Activated CD4-positive, alpha-beta T cell treated with anti-CD3 and anti-CD28 coated beads, Interleukin-2, amount 10 ng/mL, durations not matched to agents 24 days and 14 days (primary cell): Measurements from ENCODE around the gene UNCX. TPM values are rescaled to one million over a fixed set of nuclear protein-coding genes. Genes with fewer than 3 reads are reported as not detected.

ENCODE experiments used
- DNase-seq: peaks from one replicate; pipeline ENCODE4 v3.0.0; 2022
- H3K27ac Mint-ChIP-seq: one replicate; pipeline ENCODE4 v1.8.0; 2022; ENCODE audit warnings: mild to moderate bottlenecking, mixed read lengths
- H3K27me3 Mint-ChIP-seq: one replicate; pipeline ENCODE4 v1.8.0; 2022; ENCODE audit warnings: mixed read lengths
- H3K36me3 Mint-ChIP-seq: one replicate; pipeline ENCODE4 v1.8.0; 2022; ENCODE audit warnings: low read depth, mild to moderate bottlenecking, mixed read lengths
- H3K4me1 Mint-ChIP-seq: one replicate; pipeline ENCODE4 v1.8.0; 2021; ENCODE audit warnings: mixed read lengths
- H3K4me3 Mint-ChIP-seq: one replicate; pipeline ENCODE4 v1.8.0; 2022; ENCODE audit warnings: mild to moderate bottlenecking, moderate library complexity, mixed read lengths
- H3K9me3 Mint-ChIP-seq: one replicate; pipeline ENCODE4 v1.8.0; 2021; ENCODE audit warnings: mixed read lengths
- intact Hi-C: fragments of 100-400 bp; cut with micrococcal nuclease; formaldehyde crosslinking; loops from one replicate; pipeline ENCODE4 v1.15.1; 2023
- total RNA-seq: library from RNA; stranded (reverse); gene quantifications from 2 replicates; pipeline ENCODE4 v1.2.3, GENCODE V29; 2022

UNCX gene
- total RNA-seq, 1 donor from 2014 or later: not detected

DNA sequence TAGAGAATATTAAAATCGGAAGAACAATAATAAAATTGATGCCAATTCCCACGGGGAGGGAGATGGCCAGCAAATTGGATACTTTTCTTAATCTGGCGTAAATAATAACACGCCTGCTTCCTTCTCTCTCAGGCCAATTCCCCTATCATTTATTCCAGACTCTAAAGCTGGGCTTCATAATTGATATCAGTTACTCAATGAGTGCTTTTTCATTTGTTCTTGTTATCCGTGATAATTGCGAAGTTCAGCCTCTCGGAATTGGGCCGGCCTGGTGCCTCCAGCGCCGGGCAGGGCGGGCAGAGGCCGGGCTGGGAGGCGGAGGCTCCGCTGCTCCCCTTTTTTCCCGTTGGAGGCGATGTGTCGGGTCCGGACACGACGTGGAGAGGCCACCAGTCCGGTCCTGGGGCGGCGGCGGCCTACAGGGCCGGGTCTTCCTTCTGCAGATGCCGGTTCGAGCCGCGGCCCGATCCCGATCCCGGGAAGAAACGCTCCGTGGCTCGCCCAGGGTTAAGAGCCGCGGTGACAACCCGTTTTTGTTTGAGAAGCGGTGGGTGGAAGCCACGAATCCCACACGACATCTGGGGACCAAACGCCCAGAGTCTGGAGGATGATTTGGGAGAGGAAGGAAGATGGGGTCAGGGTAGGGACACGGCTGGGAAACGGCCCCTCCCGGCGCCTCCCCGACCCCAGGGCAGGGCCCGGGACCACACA is 13.6 kb downstream of the UNCX start:
- Mint-ChIP-seq H3K27me3 (peaks cover 60% of the 10 kb centered on the region), H3K27ac (peak overlapping the region; percentile 58)

DNA sequence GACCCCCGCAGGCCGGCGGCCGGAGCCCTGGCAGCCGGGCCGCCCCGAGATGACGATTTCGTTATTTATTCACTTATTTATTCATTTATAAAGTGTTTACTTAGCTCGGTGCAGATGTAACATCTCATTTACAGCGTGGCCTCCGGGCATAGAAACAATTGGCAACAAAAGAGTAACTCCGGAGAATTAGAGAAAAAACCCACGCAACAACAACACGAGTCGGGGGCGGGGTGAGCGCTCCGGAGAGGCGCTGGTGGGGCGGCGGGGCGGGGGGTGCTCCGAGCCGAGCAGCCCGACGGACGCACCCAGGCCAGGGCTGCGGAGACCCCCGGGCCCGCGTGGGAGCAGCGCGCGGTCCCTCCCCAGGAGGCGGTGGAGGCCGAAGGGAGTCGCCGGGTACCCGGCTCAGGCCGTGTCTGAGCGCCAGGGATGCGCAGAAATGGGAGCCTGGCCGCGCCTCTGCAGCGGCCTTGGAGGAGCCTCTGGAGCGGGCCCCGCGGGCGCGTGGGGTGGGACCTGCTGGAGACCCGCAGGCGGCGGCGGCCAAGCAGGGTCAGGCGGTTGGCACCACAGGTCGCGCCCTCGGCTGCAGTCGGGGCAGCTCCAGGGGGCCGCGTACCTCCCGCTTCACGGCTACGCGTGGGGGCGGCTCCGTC is 14.3 kb downstream of the UNCX start:
- Mint-ChIP-seq H3K27me3 (peaks cover 57% of the 10 kb centered on the region), H3K4me3 (no peak overlapping the region), H3K36me3 (peaks cover 2% of the 10 kb centered on the region), H3K4me1 (peaks cover 2% of the 10 kb centered on the region), H3K27ac (no peak overlapping the region), H3K9me3 (no peaks in the 10 kb centered on the region)
- intact Hi-C loops: loop anchor here (5.0 to 10.0 kb wide), 2 partner anchors 185 to 418 kb away; no protein-coding TSS in a partner anchor
- peak; percentile 60 for DNase-seq

More for the DNA sequence above, 13.6 kb downstream of the UNCX start:
- no peak for DNase-seq
- Mint-ChIP-seq H3K36me3 (peaks cover 2% of the 10 kb centered on the region), H3K9me3 (no peaks in the 10 kb centered on the region), H3K4me1 (peaks cover 2% of the 10 kb centered on the region), H3K4me3 (no peak overlapping the region)
- intact Hi-C loops: loop anchor here (5.0 to 10.0 kb wide), 2 partner anchors 186 to 418 kb away; no protein-coding TSS in a partner anchor

DNA sequence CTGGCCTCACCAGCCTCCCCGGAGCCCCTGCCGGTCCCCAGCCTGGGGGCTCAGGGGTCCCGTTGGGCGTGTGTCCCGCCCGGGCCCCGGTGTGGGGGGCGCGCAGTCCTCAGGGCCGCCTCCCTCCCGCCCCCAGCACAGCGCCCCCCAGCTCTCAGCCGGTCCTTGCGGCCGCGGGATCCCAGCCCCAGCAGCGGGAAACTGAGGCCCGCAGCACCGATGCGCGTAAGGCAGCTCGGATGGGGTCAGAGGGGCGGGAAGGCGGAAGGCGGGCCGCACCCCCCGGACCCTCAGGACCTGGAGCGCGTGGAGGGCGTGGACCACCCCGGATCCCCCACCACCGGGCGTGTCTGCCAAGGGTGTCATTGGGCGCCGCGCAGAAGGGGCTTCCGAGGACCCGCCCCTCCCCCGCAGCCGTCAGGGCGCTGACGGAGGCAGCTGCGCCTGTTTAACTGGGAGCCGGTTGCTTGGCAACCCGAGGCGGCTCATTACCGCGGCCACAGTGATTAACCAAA is 14.9 kb downstream of the UNCX start:
- Mint-ChIP-seq H3K27me3 (peaks cover 57% of the 10 kb centered on the region), H3K4me1 (peaks cover 2% of the 10 kb centered on the region), H3K27ac (no peak overlapping the region), H3K4me3 (no peak overlapping the region), H3K9me3 (no peaks in the 10 kb centered on the region), H3K36me3 (peaks cover 2% of the 10 kb centered on the region)
- intact Hi-C loops: loop anchor here (5.0 to 10.0 kb wide), 2 partner anchors 185 to 417 kb away; no protein-coding TSS in a partner anchor
- peak; percentile 57 for DNase-seq

DNA sequence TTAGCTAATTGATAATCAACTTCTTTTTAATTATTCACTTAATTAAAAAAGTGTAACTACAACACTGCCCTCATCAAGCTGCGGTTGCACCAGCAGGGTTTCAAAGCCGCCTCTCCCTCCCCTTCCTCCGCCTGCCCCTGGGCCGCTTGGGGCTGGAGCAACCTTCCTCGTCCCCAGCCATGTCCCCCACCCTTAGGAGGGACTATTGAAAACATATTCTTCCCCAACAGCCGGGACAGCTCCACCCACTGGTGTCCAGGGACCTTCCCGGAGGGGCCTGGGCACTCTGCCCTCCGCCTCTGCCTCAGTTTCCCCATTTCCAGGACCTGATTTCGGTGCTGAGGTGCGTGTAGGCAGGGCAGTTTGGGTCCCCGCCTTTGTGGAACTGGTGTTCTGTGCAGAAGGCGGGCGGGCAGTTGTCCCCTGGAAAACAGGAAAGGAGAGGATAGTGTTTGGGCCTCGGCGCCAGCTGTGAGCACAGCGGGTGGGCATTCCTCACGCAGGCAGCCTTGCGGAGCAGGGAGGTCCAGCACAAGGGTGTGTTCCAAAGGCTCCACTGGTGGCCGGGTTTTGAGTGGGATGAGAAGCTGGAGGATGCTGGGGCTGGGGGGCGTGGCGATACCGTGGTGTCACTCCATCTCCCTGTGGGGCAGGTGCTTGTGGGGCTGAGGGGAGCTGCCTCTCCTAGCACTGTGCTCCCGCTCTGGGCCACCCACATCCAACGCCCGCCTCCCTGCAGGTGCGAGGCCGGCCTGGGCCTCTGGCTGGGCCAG is 15.7 kb downstream of the UNCX start:
- intact Hi-C loops: loop anchor here (5.0 to 10.0 kb wide), 2 partner anchors 184 to 416 kb away; no protein-coding TSS in a partner anchor
- Mint-ChIP-seq H3K4me1 (peaks cover 2% of the 10 kb centered on the region), H3K36me3 (peaks cover 2% of the 10 kb centered on the region), H3K27ac (peak overlapping the region; percentile 62), H3K9me3 (no peaks in the 10 kb centered on the region), H3K4me3 (no peak overlapping the region), H3K27me3 (peaks cover 53% of the 10 kb centered on the region)
- DNase-seq: no peak

DNA sequence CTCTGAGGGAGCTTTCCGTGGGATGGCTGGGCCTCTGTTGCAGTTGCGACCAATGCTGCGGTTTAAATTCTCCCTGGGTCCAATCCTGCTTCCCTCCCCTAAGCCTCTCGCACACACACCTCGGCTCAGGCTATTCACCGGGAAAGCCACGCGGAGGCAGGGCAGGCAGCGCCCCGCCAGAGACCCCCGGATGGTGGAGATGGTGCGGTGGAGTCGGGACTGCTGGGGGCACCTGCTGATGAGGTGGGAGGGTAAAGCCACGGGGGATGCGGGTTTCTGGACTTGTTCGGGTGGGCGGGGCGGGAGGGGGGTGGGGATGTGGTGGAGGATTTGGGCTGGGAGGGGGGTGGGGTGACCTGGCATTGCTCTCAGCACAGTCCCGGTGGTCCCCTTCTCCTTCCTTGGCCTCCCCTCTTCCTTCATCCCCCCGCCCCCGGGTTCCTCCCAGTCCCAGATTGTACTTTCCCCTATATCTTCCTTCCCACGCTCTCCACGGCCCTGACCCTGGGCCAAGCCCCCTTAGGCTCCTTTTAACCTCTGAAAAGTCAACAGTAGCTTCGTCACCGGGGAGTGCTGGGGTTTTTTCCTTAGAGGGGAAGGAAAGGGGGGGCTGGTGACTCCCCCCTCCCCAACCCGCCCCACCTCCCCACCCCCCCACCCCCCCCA is 16.4 kb downstream of the UNCX start:
- H3K36me3 Mint-ChIP-seq: peaks cover 2% of the 10 kb centered on the region
- H3K4me1 Mint-ChIP-seq: peaks cover 2% of the 10 kb centered on the region
- DNase-seq: no peak
- H3K27me3 Mint-ChIP-seq: peaks cover 50% of the 10 kb centered on the region
- H3K27ac Mint-ChIP-seq: no peak overlapping the region
- intact Hi-C loops: loop anchor here (5.0 to 10.0 kb wide), 2 partner anchors 183 to 416 kb away; no protein-coding TSS in a partner anchor
- H3K9me3 Mint-ChIP-seq: no peaks in the 10 kb centered on the region
- H3K4me3 Mint-ChIP-seq: no peak overlapping the region

DNA sequence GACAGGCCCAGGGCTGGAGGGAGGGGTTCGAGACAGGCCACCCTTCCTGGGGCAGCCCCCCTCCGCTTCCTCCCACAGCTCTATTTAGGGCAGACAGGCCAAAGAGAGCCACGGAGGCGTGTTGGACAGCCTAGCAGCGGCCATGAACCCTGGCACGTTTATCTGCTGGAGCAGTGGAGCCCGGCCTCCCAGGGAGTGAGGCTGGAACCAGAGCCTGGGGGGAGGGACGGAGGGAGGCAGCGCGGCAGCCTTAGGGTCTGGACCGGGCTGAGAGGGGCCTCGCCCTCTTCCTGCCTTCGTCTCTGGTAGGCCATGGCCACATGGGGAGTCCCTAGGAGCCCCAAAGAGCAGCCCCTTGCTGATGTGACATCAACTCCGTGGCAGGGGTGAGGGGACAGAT is 17.1 kb downstream of the UNCX start:
- Mint-ChIP-seq H3K4me1 (peaks cover 2% of the 10 kb centered on the region), H3K27ac (no peak overlapping the region), H3K9me3 (no peaks in the 10 kb centered on the region), H3K27me3 (peaks cover 48% of the 10 kb centered on the region), H3K4me3 (no peak overlapping the region), H3K36me3 (peaks cover 2% of the 10 kb centered on the region)
- intact Hi-C loops: loop anchor here (5.0 to 10.0 kb wide), 2 partner anchors 183 to 415 kb away; no protein-coding TSS in a partner anchor
- DNase-seq: no peak

DNA sequence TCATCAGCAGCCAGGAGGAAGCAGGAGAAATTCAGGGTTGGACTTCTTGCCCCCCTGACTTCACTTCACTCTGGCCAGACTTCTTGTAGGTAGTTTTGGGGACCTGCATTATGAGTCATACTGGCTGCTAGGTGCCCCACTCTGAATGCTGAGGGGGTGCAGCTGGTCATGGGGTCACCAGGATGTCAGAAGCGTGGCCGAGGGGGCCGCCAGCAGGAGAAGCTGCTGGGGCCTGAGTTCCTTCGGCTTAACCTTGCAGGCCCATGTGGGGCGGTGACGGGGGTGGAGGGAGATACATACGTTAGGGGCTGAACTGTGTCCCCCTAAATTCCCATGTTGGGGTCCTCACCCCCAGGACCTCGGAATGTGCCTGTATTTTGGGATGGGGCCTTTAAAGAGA is 18.2 kb downstream of the UNCX start:
- Mint-ChIP-seq H3K4me3 (no peak overlapping the region), H3K9me3 (no peaks in the 10 kb centered on the region), H3K36me3 (peaks cover 2% of the 10 kb centered on the region), H3K4me1 (peaks cover 2% of the 10 kb centered on the region), H3K27ac (no peak overlapping the region), H3K27me3 (peaks cover 36% of the 10 kb centered on the region)
- intact Hi-C loops: no loop called here
- no peak for DNase-seq

DNA sequence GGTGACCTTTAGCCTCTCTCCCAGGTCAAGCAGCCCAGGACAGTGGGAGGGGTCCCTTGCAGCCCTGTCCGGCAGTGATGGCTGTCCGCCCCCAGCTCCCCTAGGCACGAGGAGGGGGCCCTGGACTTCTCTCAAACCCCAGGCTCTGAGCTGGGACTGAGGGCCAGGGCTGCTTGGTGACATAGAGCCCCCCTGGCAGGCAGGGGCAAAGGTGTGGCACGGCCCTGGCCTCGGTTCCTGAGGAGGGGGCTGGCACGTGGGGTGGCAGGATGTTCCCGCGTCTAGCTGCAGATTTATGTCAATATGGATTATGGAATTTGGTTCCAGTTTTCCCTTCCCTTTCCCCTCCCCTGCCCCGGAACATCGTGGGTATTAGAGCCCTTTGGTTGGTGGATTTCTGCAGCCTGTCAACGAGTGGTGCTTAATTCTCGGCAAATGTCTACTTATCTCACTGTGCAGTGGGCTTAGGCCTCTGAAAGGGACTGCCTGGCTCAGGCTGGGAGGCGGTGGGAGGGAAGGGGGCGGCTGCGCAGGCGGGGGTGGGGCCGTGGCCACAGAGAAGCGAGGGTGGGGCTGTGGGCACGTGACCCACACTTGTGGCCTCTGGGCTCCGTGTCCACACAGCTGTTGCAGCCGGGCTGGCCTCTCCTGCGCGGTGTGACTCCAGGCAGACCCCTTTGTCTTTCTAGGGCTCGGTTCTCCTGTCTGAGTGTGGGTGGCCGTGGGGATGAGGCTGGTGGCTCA is 19.3 kb downstream of the UNCX start:
- H3K4me3 Mint-ChIP-seq: no peak overlapping the region
- no peak overlapping the region for H3K27ac Mint-ChIP-seq
- H3K27me3 Mint-ChIP-seq: peaks cover 33% of the 10 kb centered on the region
- intact Hi-C loops: no loop called here
- peaks cover 2% of the 10 kb centered on the region for H3K4me1 Mint-ChIP-seq
- no peak for DNase-seq
- no peaks in the 10 kb centered on the region for H3K36me3 Mint-ChIP-seq
- no peaks in the 10 kb centered on the region for H3K9me3 Mint-ChIP-seq

DNA sequence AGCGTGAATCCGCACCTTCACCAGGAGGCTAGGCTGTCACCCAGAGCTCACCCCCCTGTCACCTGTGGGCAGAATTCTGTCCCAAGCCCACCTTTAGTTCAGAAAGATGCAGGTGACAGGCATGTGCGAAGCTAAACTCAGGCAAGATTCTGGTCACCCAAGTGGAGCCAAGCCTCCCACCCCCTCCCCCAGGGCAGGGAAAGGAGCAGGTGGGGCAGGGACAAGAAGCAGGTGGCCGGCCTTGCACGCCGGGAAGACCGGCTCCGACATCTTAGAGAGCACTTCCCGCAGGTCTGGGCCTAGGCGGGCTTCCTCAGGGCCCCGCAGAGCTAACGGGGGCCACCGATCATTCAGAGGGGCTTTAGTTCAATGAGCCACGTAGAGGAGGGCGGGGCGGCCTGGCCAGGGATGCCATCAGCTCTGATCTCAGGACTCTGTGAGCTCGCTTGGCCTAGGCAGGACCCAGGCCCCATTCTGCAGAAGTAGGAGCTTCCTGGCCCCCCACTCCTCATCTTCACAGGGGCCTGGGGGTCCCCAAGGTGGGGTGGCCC is 19.9 kb downstream of the UNCX start:
- Mint-ChIP-seq H3K9me3 (no peaks in the 10 kb centered on the region), H3K27ac (no peak overlapping the region), H3K4me1 (peaks cover 2% of the 10 kb centered on the region), H3K27me3 (peaks cover 33% of the 10 kb centered on the region), H3K36me3 (no peaks in the 10 kb centered on the region), H3K4me3 (no peak overlapping the region)
- DNase-seq: no peak
- intact Hi-C loops: no loop called here

DNA sequence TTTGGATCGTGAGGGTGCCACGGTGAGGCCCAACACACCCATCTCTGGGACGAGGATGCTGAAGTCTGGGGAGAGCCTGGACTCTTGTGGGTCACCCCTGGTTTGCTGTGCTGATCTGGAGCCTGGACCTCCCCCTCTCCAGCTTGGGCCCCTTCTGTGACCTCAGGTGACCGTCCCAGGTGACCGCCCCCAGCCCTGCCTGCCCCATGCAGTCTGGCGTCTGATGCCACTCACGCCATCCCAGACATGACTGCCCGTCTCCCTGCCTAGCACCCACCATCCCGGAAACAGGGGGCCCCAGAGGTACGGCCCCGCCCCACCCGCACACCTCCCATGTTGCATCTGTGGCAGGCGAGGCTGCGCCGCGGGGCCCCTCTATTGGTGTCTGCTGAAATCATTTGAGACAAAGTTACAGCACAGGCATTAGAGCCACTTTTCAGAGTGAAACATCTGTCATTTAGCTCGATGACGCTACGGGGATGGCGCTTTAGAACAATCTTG is 21.1 kb downstream of the UNCX start:
- intact Hi-C loops: no loop called here
- H3K36me3 Mint-ChIP-seq: no peaks in the 10 kb centered on the region
- H3K9me3 Mint-ChIP-seq: no peaks in the 10 kb centered on the region
- no peak overlapping the region for H3K4me3 Mint-ChIP-seq
- no peaks in the 10 kb centered on the region for H3K4me1 Mint-ChIP-seq
- H3K27ac Mint-ChIP-seq: no peak overlapping the region
- DNase-seq: no peak
- H3K27me3 Mint-ChIP-seq: peaks cover 27% of the 10 kb centered on the region

DNA sequence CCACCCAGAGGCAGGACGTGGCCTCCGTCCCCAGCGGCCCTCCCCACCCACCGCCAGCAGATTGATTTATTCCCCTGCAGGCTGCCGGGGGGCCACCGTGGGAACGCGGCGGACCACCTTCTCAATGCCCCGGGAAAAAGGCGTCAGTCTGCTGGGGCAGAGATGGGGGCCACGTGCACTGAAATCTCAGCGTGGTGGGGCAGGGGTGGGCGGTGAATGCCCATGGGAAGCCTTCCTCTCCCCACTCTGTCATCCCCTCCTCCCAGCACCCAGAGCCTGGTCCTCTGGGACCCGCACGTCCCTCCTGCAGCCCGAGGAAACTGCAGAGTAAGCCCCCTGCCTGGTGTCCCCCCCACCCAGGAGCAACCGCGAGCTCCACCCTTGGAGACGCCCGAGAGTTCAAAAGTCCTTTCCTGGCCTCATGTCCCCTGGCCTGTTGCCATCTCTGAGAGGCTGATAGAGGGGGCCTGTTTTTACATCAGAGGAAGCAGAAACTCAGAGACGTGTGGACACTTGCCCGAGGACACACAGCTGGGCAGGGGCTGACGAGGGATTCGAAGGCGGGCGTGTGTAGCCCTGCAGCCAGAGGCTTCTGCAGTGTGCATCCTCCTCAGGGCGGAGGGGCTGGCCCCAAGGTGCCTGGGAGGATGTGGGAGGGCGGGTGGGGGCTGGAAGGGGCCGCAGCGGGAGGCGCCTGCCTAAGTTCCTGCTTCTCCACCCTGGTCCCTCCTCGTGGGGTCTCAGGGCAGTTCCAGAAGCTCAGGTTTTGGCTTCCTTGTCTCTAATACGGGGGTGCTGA is 21.8 kb downstream of the UNCX start:
- no peaks in the 10 kb centered on the region for H3K36me3 Mint-ChIP-seq
- intact Hi-C loops: no loop called here
- no peak for DNase-seq
- no peaks in the 10 kb centered on the region for H3K4me1 Mint-ChIP-seq
- no peak overlapping the region for H3K27ac Mint-ChIP-seq
- H3K27me3 Mint-ChIP-seq: peaks cover 24% of the 10 kb centered on the region
- no peak overlapping the region for H3K4me3 Mint-ChIP-seq
- no peaks in the 10 kb centered on the region for H3K9me3 Mint-ChIP-seq
